ENCODE data around the gene SLC8A1. TPM values are rescaled to one million over a fixed set of nuclear protein-coding genes. Genes with fewer than 3 reads are reported as not detected.

Gene SLC8A1
- total RNA-seq, 4 donors from 2014 or later, result 8.1 to 22.9 (median 9.3) TPM

GRCh38 chr2:40450066-40450795 is 1.7 kb downstream of the SLC8A1 start:
- no peak overlapping the region for H3K27ac ChIP-seq
- peak overlapping the region; percentile 11 to 60 (median 36) for H3K4me3 ChIP-seq
- H3K27me3 ChIP-seq, result peaks cover 0 to 7% of the 10 kb centered on the region in 2 donors
- 27 to 47% methylated on average over 12 of the region's 12 CpGs for WGBS, 2 donors
- DNase-seq (ENCODE audit: low spot score in 2 of 2), result no peak
- no peaks in the 10 kb centered on the region for H3K9me3 ChIP-seq
- no peaks in the 10 kb centered on the region for H3K36me3 ChIP-seq
- H3K4me1 ChIP-seq, result peaks cover 0 to 18% (median 2%) of the 10 kb centered on the region in 4 donors
- TF ChIP-seq EP300 (IDR thresholded peaks at IDR 0.05) (peak in 1 of 2 donors; percentile 49), CTCF (IDR thresholded peaks at IDR 0.05) (no peak), POLR2A (IDR thresholded peaks at IDR 0.05) (no peak)

GRCh38 chr2:40448476-40449079 is 3.3 kb downstream of the SLC8A1 start:
- WGBS, 2 donors, result 34 to 42% methylated on average over 3 of the region's 3 CpGs
- no peak overlapping the region for H3K4me3 ChIP-seq
- H3K36me3 ChIP-seq, result no peaks in the 10 kb centered on the region
- no peaks in the 10 kb centered on the region for H3K9me3 ChIP-seq
- DNase-seq (ENCODE audit: low spot score in 2 of 2), result no peak
- peaks cover 0 to 7% of the 10 kb centered on the region in 2 donors for H3K27me3 ChIP-seq
- peaks cover 0 to 18% (median 2%) of the 10 kb centered on the region in 4 donors for H3K4me1 ChIP-seq
- TF ChIP-seq CTCF (IDR thresholded peaks at IDR 0.05) (peak in 4 of 5 experiments; percentile 18 to 27 (median 19)), EP300 (IDR thresholded peaks at IDR 0.05) (no peak), POLR2A (IDR thresholded peaks at IDR 0.05) (no peak)
- no peak overlapping the region for H3K27ac ChIP-seq

GRCh38 chr2:40445467-40445866 is 6.4 kb downstream of the SLC8A1 start:
- no peaks in the 10 kb centered on the region for H3K27me3 ChIP-seq
- no peak for TF ChIP-seq EP300 (IDR thresholded peaks at IDR 0.05)
- no peak overlapping the region for H3K27ac ChIP-seq
- H3K4me3 ChIP-seq, result no peak overlapping the region
- peaks cover 0 to 3% (median 0%) of the 10 kb centered on the region in 4 donors for H3K4me1 ChIP-seq
- no peak for DNase-seq (ENCODE audit: low spot score in 2 of 2)
- H3K36me3 ChIP-seq, result no peaks in the 10 kb centered on the region
- H3K9me3 ChIP-seq, result no peaks in the 10 kb centered on the region

GRCh38 chr2:40440835-40441234 is 11.1 kb downstream of the SLC8A1 start:
- DNase-seq (ENCODE audit: low spot score in 2 of 2), result no peak
- Histone ChIP-seq H3K36me3 (no peaks in the 10 kb centered on the region), H3K4me1 (no peaks in the 10 kb centered on the region), H3K27ac (no peak overlapping the region), H3K9me3 (no peaks in the 10 kb centered on the region), H3K27me3 (no peaks in the 10 kb centered on the region), H3K4me3 (no peak overlapping the region)
- no peak for TF ChIP-seq POLR2A (IDR thresholded peaks at IDR 0.05)
- peak in 1 of 2 donors; percentile 18 for TF ChIP-seq EP300 (IDR thresholded peaks at IDR 0.05)
- 38 to 41% methylated on average over 1 of the region's 1 CpG for WGBS, 2 donors

GRCh38 chr2:40439473-40439872 is 12.4 kb downstream of the SLC8A1 start:
- no peak for TF ChIP-seq POLR2A (IDR thresholded peaks at IDR 0.05)
- TF ChIP-seq CTCF (IDR thresholded peaks at IDR 0.05), result no peak
- no peak for TF ChIP-seq EP300 (IDR thresholded peaks at IDR 0.05)
- no peak for DNase-seq (ENCODE audit: low spot score in 2 of 2)
- no peak overlapping the region for H3K27ac ChIP-seq
- H3K4me1 ChIP-seq, result no peaks in the 10 kb centered on the region
- H3K36me3 ChIP-seq, result no peaks in the 10 kb centered on the region
- H3K4me3 ChIP-seq, result no peak overlapping the region
- H3K9me3 ChIP-seq, result no peaks in the 10 kb centered on the region
- H3K27me3 ChIP-seq, result no peaks in the 10 kb centered on the region

- no peaks in the 10 kb centered on the region for H3K36me3 ChIP-seq
- H3K9me3 ChIP-seq, result no peaks in the 10 kb centered on the region
- WGBS, 2 donors, result 79 to 86% methylated on average over 1 of the region's 1 CpG
- H3K4me3 ChIP-seq, result no peak overlapping the region
- no peak for DNase-seq (ENCODE audit: low spot score in 2 of 2)
- peaks cover 0 to 9% (median 0%) of the 10 kb centered on the region in 4 donors for H3K4me1 ChIP-seq
- H3K27ac ChIP-seq, result no peak overlapping the region
- TF ChIP-seq POLR2A (IDR thresholded peaks at IDR 0.05) (no peak), CTCF (IDR thresholded peaks at IDR 0.05) (no peak), EP300 (IDR thresholded peaks at IDR 0.05) (no peak)
- H3K27me3 ChIP-seq, result no peaks in the 10 kb centered on the region
Measured at GRCh38 chr2:40436093-40436475, 15.8 kb downstream of the SLC8A1 start.

Measured in tibial nerve (tissue), 4 donors.